ENCODE data around the gene OR1F1. TPM values are rescaled to one million over a fixed set of nuclear protein-coding genes. Genes with fewer than 3 reads are reported as not detected.

The OR1F1 gene
- total RNA-seq, 4 donors from 2014 or later = not detected

- no peak overlapping the region for H3K27ac ChIP-seq
- no peaks in the 10 kb centered on the region for H3K36me3 ChIP-seq
- no peak for ATAC-seq
- H3K27me3 ChIP-seq = peaks cover 0 to 4% (median 0%) of the 10 kb centered on the region in 3 donors
- in situ Hi-C loops (cut with MboI; ENCODE audit: low sequenced_read_pairs in 4 of 4) (no loop called here), intact Hi-C loops (cut with DNase I; ENCODE audit: low total_unique reads) (no loop called here)
- TF ChIP-seq CTCF (IDR thresholded peaks at IDR 0.05 in 4 of 5, conservative IDR thresholded peaks at IDR 0.05 in 1 of 5) (no peak), POLR2A (IDR thresholded peaks at IDR 0.05) (no peak)
- no peaks in the 10 kb centered on the region for H3K4me1 ChIP-seq
- no peaks in the 10 kb centered on the region for H3K9me3 ChIP-seq
- no peak overlapping the region for H3K4me3 ChIP-seq
- no peak for DNase-seq
Measured at GRCh38 chr16:3212567-3212966, 24.6 kb downstream of the OR1F1 start.

GRCh38 chr16:3214904-3215600 lies 27.0 kb downstream of the OR1F1 start:
- no peaks in the 10 kb centered on the region for H3K9me3 ChIP-seq
- no peaks in the 10 kb centered on the region for H3K36me3 ChIP-seq
- DNase-seq = no peak
- no peaks in the 10 kb centered on the region for H3K27me3 ChIP-seq
- intact Hi-C loops (cut with DNase I; ENCODE audit: low total_unique reads) = no loop called here
- no peak for ATAC-seq
- H3K4me1 ChIP-seq = no peaks in the 10 kb centered on the region
- no peak for TF ChIP-seq CTCF (IDR thresholded peaks at IDR 0.05 in 4 of 5, conservative IDR thresholded peaks at IDR 0.05 in 1 of 5)
- TF ChIP-seq POLR2A (IDR thresholded peaks at IDR 0.05) = no peak
- no peak overlapping the region for H3K4me3 ChIP-seq
- in situ Hi-C loops (cut with MboI; ENCODE audit: low sequenced_read_pairs in 4 of 4) = no loop called here
- no peak overlapping the region for H3K27ac ChIP-seq

- intact Hi-C loops (cut with DNase I; ENCODE audit: low total_unique reads) (no loop called here), in situ Hi-C loops (cut with MboI; ENCODE audit: low sequenced_read_pairs in 4 of 4) (no loop called here)
- ATAC-seq = no peak
- no peak for DNase-seq
- Histone ChIP-seq H3K27ac (no peak overlapping the region), H3K4me1 (no peaks in the 10 kb centered on the region), H3K9me3 (no peaks in the 10 kb centered on the region), H3K27me3 (no peaks in the 10 kb centered on the region), H3K36me3 (no peaks in the 10 kb centered on the region), H3K4me3 (no peak overlapping the region)
- TF ChIP-seq POLR2A (IDR thresholded peaks at IDR 0.05) (no peak), CTCF (IDR thresholded peaks at IDR 0.05 in 4 of 5, conservative IDR thresholded peaks at IDR 0.05 in 1 of 5) (no peak)
Measured at GRCh38 chr16:3215601-3216262, 27.7 kb downstream of the OR1F1 start.

- Histone ChIP-seq H3K4me3 (no peak overlapping the region), H3K9me3 (peaks cover 0 to 4% (median 2%) of the 10 kb centered on the region in 3 donors), H3K4me1 (no peaks in the 10 kb centered on the region), H3K36me3 (peaks cover 0 to 1% of the 10 kb centered on the region in 2 donors), H3K27ac (no peak overlapping the region), H3K27me3 (no peaks in the 10 kb centered on the region)
- in situ Hi-C loops (cut with MboI; ENCODE audit: low sequenced_read_pairs in 4 of 4) (no loop called here), intact Hi-C loops (cut with DNase I; ENCODE audit: low total_unique reads) (no loop called here)
- no peak for DNase-seq
- TF ChIP-seq POLR2A (IDR thresholded peaks at IDR 0.05) (no peak), CTCF (IDR thresholded peaks at IDR 0.05 in 4 of 5, conservative IDR thresholded peaks at IDR 0.05 in 1 of 5) (no peak)
- no peak for ATAC-seq
Measured at GRCh38 chr16:3216263-3216640, 28.2 kb downstream of the OR1F1 start.
